Right lobe of liver (tissue), 6 donors: Measurements from ENCODE around the gene NPIPB6. TPM values are rescaled to one million over a fixed set of nuclear protein-coding genes. Genes with fewer than 3 reads are reported as not detected.

Experiments
- ATAC-seq, 4 donors: fragments of 200-7000 bp; cut with Tn5 transposase; one replicate each; pipeline ENCODE4 v1.9.1; 2020; ENCODE audit warnings: mild to moderate bottlenecking in 4 of 4, moderate library complexity in 4 of 4
- DNase-seq, 3 donors: peaks; one replicate each; pipeline ENCODE4 v3.0.0-alpha.2; 2020
- H3K27ac ChIP-seq, 3 donors: fragments of 200-600 bp; one replicate each; pipeline ENCODE4 v1.8.0; 2022
- H3K27me3 ChIP-seq, 2 donors: fragments of 200-600 bp; one replicate each; pipeline ENCODE4 v1.8.0; 2022
- H3K36me3 ChIP-seq, 4 donors: fragments of 200-600 bp; sonication (generic) in 1 of 4; one replicate each; pipeline versions ENCODE4 v1.5.1 to v1.8.0; 2017 to 2022; ENCODE audit warnings: control low read depth in 1 of 4
- H3K4me1 ChIP-seq, 4 donors: fragments of 200-600 bp; sonication (generic) in 1 of 4; one replicate each; pipeline versions ENCODE4 v1.5.1 to v1.8.0; 2017 to 2022; ENCODE audit warnings: control low read depth in 1 of 4
- H3K4me3 ChIP-seq, 3 donors: fragments of 200-600 bp; one replicate each; pipeline ENCODE4 v1.8.0; 2022
- H3K9me3 ChIP-seq, 4 donors: fragments of 200-600 bp; sonication (generic) in 1 of 4; one replicate each; pipeline versions ENCODE4 v1.5.1 to v1.8.0; 2017 to 2022; ENCODE audit warnings: control low read depth in 1 of 4
- POLR2A ChIP-seq: fragments of 450-650 bp; IDR thresholded peaks from one replicate; pipeline ENCODE4 v1.6.1; 2017; ENCODE audit warnings: antibody characterized with exemption, mild to moderate bottlenecking
- WGBS: methylation state at CpG from one replicate; pipeline ENCODE4 v1.1.6; 2018; ENCODE audit warnings: low coverage, low lambda C conversion rate; ENCODE audit not compliant: insufficient coverage; ENCODE audit errors: missing lambda C conversion rate; 5-methylcytosine and 5-hydroxymethylcytosine counted together
- intact Hi-C, 2 donors: fragments of 100-400 bp; cut with DNase I; formaldehyde crosslinking; loops; one replicate each; pipeline versions ENCODE4 v1.11.2 to v1.14.1; 2022
- total RNA-seq, 6 experiments: library from RNA; depleted of rRNA in 2 of 6; stranded (reverse); fragments of >200 nt in 2 of 6; fragmentation: NEBNext Ultra II Directional in 3 of 6; extraction: Animal tissue kit (Norgen Biotek cat#: 25700) in 3 of 6; gene quantifications; one replicate each; pipeline versions ENCODE4 v1.1.0 to v1.2.4, GENCODE V29; 2016 to 2023
- TF ChIP-seq, protein P1 (sequence below), 4 donors: fragments of 200-600 bp in 3 of 4; fragments of 450-650 bp in 1 of 4; IDR thresholded peaks; one replicate each; pipeline versions ENCODE4 v1.5.1 to v1.8.0; 2016 to 2022; ENCODE audit warnings: antibody characterized with exemption in 4 of 4, mild to moderate bottlenecking in 2 of 4
- donor health status: DM: no; HTN: yes; CAD: no.
- donor health status: DM: no; HTN: no; CAD: no.
- donor health status: DM: no; HTN: no; CAD: no.
- donor health status: DM: no; HTN: yes; CAD: no.
- donor health status: DM: no; HTN: yes; CAD: no.

NPIPB6 gene
- total RNA-seq, 6 experiments from 2014 or later = 0.47 to 2.4 (median 0.72) TPM; not detected in 2

DNA sequence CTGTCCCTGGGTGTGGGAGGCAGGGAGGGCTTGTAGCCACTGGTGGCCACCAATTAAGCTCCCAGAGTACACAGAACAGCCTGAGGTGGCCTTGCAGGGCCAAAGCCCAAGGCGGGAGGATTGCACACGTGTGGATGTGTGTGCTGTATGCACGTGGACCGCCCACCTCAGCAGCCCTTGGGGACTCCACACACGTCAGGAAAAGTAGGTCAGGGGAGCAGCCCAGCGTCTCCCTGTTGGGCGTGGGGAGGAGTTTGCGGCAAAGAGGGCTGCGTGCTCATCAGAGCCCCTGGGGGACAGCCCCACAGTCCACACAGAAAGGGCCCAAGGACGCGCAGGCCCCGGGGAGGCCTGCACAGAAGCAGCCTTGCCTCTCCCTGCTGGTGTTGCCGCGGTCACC lies 51.4 kb downstream of the NPIPB6 start:
- Histone ChIP-seq H3K9me3 (no peaks in the 10 kb centered on the region), H3K27ac (no peak overlapping the region), H3K27me3 (no peaks in the 10 kb centered on the region), H3K36me3 (no peaks in the 10 kb centered on the region), H3K4me1 (peaks cover 0 to 7% (median 0%) of the 10 kb centered on the region in 4 donors), H3K4me3 (no peak overlapping the region)
- TF ChIP-seq, protein P1, sequence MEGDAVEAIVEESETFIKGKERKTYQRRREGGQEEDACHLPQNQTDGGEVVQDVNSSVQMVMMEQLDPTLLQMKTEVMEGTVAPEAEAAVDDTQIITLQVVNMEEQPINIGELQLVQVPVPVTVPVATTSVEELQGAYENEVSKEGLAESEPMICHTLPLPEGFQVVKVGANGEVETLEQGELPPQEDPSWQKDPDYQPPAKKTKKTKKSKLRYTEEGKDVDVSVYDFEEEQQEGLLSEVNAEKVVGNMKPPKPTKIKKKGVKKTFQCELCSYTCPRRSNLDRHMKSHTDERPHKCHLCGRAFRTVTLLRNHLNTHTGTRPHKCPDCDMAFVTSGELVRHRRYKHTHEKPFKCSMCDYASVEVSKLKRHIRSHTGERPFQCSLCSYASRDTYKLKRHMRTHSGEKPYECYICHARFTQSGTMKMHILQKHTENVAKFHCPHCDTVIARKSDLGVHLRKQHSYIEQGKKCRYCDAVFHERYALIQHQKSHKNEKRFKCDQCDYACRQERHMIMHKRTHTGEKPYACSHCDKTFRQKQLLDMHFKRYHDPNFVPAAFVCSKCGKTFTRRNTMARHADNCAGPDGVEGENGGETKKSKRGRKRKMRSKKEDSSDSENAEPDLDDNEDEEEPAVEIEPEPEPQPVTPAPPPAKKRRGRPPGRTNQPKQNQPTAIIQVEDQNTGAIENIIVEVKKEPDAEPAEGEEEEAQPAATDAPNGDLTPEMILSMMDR (IDR thresholded peaks at IDR 0.05) = no peak
- TF ChIP-seq POLR2A = no peak
- intact Hi-C loops = no loop called here
- DNase-seq (no peak), ATAC-seq (no peak)
- no CpG with 5 or more reads among the region's 14 CpGs for WGBS

DNA sequence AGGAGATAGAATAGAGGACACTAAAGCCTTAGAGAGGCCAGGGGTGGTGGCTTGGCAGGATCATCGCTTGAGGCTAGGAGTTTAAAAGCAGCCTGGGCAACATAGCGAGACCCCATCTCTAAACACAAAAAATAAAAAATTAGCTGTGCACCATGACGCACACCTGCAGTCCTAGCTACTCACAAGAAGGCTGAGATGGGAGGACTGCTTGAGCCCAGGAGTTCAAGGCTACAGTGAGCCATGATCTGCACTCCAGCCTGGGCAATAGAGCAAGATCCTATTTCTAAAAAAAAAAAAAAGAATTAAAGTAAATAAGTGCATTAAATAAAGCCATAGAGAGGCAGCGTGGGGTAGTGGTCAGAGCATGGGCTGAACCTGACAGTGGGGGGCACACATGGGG lies 51.9 kb downstream of the NPIPB6 start:
- WGBS = 86% methylated on average over 4 of the region's 4 CpGs
- H3K27me3 ChIP-seq = no peaks in the 10 kb centered on the region
- intact Hi-C loops = no loop called here
- peaks cover 0 to 7% (median 0%) of the 10 kb centered on the region in 4 donors for H3K4me1 ChIP-seq
- no peaks in the 10 kb centered on the region for H3K36me3 ChIP-seq
- DNase-seq (no peak), ATAC-seq (no peak)
- TF ChIP-seq, protein P1 (IDR thresholded peaks at IDR 0.05) = no peak
- no peak for TF ChIP-seq POLR2A
- H3K27ac ChIP-seq = no peak overlapping the region
- H3K4me3 ChIP-seq = no peak overlapping the region
- no peaks in the 10 kb centered on the region for H3K9me3 ChIP-seq

DNA sequence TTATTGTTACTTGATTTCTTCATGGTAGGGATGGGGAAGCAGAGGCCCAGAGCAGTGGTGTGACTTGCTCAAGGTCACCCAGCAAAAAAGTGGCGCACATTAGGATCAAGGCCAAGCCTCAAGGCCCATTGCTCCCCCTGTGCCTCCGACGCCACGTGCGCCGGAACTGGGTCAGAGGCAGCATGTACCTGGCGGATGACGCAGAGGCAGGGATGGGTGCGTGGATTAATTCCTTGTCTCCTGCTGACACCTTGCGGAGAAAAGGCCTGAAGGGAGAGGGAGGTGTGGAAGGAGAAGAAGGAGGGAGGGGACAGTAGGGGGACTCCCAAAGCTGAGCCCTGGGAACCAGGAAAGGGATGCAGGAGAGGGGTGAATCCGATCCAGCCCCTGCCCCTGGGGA lies 52.5 kb downstream of the NPIPB6 start:
- Histone ChIP-seq H3K9me3 (no peaks in the 10 kb centered on the region), H3K4me3 (no peak overlapping the region), H3K4me1 (peaks cover 0 to 7% (median 0%) of the 10 kb centered on the region in 4 donors), H3K27me3 (no peaks in the 10 kb centered on the region), H3K27ac (no peak overlapping the region), H3K36me3 (no peaks in the 10 kb centered on the region)
- no peak for DNase-seq
- intact Hi-C loops = no loop called here
- 100% methylated on average over 1 of the region's 11 CpGs for whole genome bisulfite sequencing
- no peak for TF ChIP-seq POLR2A
- TF ChIP-seq, protein P1 (IDR thresholded peaks at IDR 0.05) = no peak
- ATAC-seq = no peak

DNA sequence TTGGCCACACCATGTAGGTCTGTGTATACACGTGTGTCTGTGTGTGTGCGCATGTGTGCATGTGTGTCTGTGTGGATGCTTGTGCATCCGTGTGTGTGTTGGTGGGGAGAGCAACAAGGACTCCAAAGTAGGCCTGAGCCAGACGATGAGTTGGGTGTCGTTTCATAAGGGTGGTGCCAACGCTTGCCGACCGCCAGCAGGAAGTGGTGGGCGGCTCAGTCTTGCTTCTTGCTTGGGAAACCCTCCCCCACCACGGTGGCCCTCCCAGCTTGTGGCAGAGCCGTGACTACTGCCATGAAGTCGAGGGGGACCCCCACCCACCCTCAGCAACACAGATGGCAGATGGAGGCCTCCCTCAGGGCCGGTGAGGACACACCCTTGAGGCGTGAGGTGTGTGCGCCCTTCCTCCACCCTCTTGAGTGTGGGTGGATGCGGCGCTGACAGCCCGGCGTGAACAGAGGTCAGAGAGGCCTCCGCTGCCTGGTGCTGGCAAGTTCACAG lies 53.4 kb downstream of the NPIPB6 start:
- TF ChIP-seq POLR2A = no peak
- Histone ChIP-seq H3K27me3 (no peaks in the 10 kb centered on the region), H3K27ac (no peak overlapping the region), H3K36me3 (no peaks in the 10 kb centered on the region), H3K4me1 (peaks cover 0 to 7% (median 0%) of the 10 kb centered on the region in 4 donors), H3K4me3 (no peak overlapping the region), H3K9me3 (no peaks in the 10 kb centered on the region)
- 100% methylated on average over 2 of the region's 20 CpGs for WGBS
- intact Hi-C loops = no loop called here
- peak in 2 of 4 donors; percentile 10 to 11 for ATAC-seq
- DNase-seq = peak in 1 of 3 donors; percentile 58

DNA sequence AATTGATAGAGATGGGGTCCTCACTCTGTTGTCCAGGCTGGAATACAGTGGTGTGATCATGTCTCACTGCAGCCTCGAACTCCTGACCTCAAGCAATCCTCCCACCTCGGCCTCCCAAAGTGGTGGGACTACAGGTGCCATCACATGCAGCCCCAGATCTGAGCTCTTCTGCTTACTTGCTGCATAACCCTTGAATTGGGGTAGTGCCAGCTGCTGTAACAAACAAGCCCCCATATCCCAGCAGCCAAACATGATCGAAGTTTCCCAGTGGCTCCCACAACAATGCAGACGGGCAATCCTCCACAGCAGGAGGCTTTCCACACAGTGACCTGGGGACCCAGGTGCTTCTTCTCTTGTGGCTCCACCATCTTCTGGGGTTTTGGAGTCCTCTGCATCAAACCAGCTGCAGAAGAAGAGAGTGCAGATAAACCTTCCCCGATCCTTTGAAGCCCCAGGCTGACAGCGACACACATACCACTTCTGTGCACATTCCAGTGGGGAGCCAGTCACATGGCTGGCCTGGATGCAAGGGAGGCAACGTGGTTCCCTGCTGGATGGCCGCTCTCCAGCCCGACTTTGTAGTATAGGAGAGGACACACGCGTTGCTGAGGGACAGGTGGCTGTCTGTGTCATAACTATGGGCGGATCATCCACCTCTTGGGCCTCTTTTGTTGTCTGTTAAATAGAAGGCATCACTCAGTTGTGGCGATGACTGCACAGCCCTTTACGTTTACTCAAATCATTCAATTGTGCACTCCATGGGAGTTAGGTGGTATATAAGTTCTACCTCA lies 54.3 kb downstream of the NPIPB6 start:
- WGBS = no CpG with 5 or more reads among the region's 14 CpGs
- peaks cover 0 to 7% (median 0%) of the 10 kb centered on the region in 4 donors for H3K4me1 ChIP-seq
- TF ChIP-seq, protein P1 (IDR thresholded peaks at IDR 0.05) = no peak
- TF ChIP-seq POLR2A = no peak
- no peak overlapping the region for H3K27ac ChIP-seq
- no peak for DNase-seq
- intact Hi-C loops = no loop called here
- H3K36me3 ChIP-seq = no peaks in the 10 kb centered on the region
- H3K27me3 ChIP-seq = no peaks in the 10 kb centered on the region
- no peaks in the 10 kb centered on the region for H3K9me3 ChIP-seq
- no peak overlapping the region for H3K4me3 ChIP-seq
- ATAC-seq = no peak
